K562 (cell line): ENCODE data around the gene RBM28. TPM values are rescaled to one million over a fixed set of nuclear protein-coding genes. Genes with fewer than 3 reads are reported as not detected.

ENCODE experiments used
- ATAC-seq: fragments of 200-7000 bp; cut with Tn5 transposase; 3 replicates; pipeline ENCODE4 v1.9.1; 2020; ENCODE audit warnings: moderate library complexity
- BruUV-seq: library from RNA; stranded (reverse); fragments of 400-500 nt; replicated peaks from 2 replicates; lab custom pipeline; 2021; lab: Mats Ljungman, UMichigan
- CTCF ChIA-PET: fragments of 300-600 bp; formaldehyde crosslinking; extraction: SDS; loops from one replicate; lab custom pipeline; 2021; ENCODE audit warnings: low intra/inter-chr PET ratio; lab: Yijun Ruan, JAX
- POLR2A ChIA-PET: fragments of 300-600, 350-650 bp; sonication (Branson Sonifier 250); formaldehyde crosslinking; extraction: SDS; loops from one replicate; lab custom pipeline; 2021; ENCODE audit warnings: antibody characterized with exemption, inconsistent platforms; lab: Yijun Ruan, JAX
- DNase-seq, 4 experiments: peaks; one replicate each; pipeline versions ENCODE4 v3.0.0 to v3.0.0-alpha.2; 2011 to 2018; ENCODE audit warnings: low spot score in 3 of 4, mixed read lengths in 3 of 4; ENCODE audit errors: extremely low read depth in 1 of 4
- FAIRE-seq: peaks from 2 replicates; lab custom pipeline; 2011; peaks lifted over from hg19 to GRCh38; lab: Jason Lieb, UNC
- H2AFZ ChIP-seq: 2 replicates; pipeline ENCODE4 v1.6.0; 2011; ENCODE audit warnings: low read depth, low read length, control low read depth, inconsistent platforms
- H3K27ac ChIP-seq: fragments of 200-600 bp; 3 replicates; pipeline ENCODE4 v1.8.0; 2011; ENCODE audit warnings: low read depth, mild to moderate bottlenecking, control low read depth, inconsistent platforms, low read length, moderate library complexity, mixed read lengths; ENCODE audit errors: extremely low read depth
- H3K27me3 ChIP-seq, 2 experiments: fragments of 300-600 bp in 1 of 2; 2 replicates in 1 of 2; 3 replicates in 1 of 2; pipeline versions ENCODE4 v1.6.0 to v1.8.0; 2011; ENCODE audit warnings: inconsistent platforms in 2 of 2, low read length in 2 of 2, mild to moderate bottlenecking in 1 of 2, mixed read lengths in 1 of 2, moderate library complexity in 1 of 2; ENCODE audit not compliant: control insufficient read depth in 2 of 2, insufficient read depth in 2 of 2
- H3K36me3 ChIP-seq: fragments of 300-600 bp; 3 replicates; pipeline ENCODE4 v1.8.0; 2011; ENCODE audit warnings: mild to moderate bottlenecking, low read length, inconsistent platforms; ENCODE audit not compliant: control insufficient read depth, insufficient read depth
- H3K4me1 ChIP-seq, 2 experiments: fragments of 200-600 bp in 1 of 2; replicated peaks in 1 of 2; 2 replicates in 1 of 2; 3 replicates in 1 of 2; pipeline versions ENCODE4 v1.5.1 to v1.8.0; 2011; ENCODE audit warnings: inconsistent platforms in 2 of 2, low read length in 2 of 2, mild to moderate bottlenecking in 1 of 2, mixed read lengths in 1 of 2, moderate library complexity in 1 of 2; ENCODE audit not compliant: control insufficient read depth in 2 of 2, insufficient read depth in 2 of 2
- H3K4me2 ChIP-seq: 2 replicates; pipeline ENCODE4 v1.6.1; 2011; ENCODE audit warnings: low read length, control low read depth, inconsistent platforms, mixed read lengths; ENCODE audit not compliant: insufficient read depth
- H3K4me3 ChIP-seq: fragments of 200-600 bp; sonication (generic), shearing (Covaris generic); 2 replicates; pipeline ENCODE4 v1.5.1; 2016; ENCODE audit warnings: control low read depth, inconsistent platforms
- H3K79me2 ChIP-seq: fragments of 200-600 bp; 3 replicates; pipeline ENCODE4 v1.8.0; 2011; ENCODE audit warnings: low read length, inconsistent platforms; ENCODE audit not compliant: control insufficient read depth, insufficient read depth
- H3K9ac ChIP-seq, 2 experiments: 2 replicates each; pipeline versions ENCODE4 v1.6.0 to v1.6.1; 2011; ENCODE audit warnings: low read depth in 2 of 2, low read length in 2 of 2, control low read depth in 1 of 2, inconsistent platforms in 1 of 2, mild to moderate bottlenecking in 1 of 2, mixed read lengths in 1 of 2; ENCODE audit not compliant: insufficient read depth in 1 of 2
- H3K9me1 ChIP-seq: one replicate; pipeline ENCODE4 v1.6.0; 2011; ENCODE audit warnings: inconsistent platforms, mild to moderate bottlenecking, low read length, moderate library complexity; ENCODE audit not compliant: control insufficient read depth, insufficient read depth
- H3K9me3 ChIP-seq: replicated peaks from 2 replicates; pipeline ENCODE4 v1.5.1; 2011; ENCODE audit warnings: low read depth, low read length, inconsistent platforms; ENCODE audit not compliant: control insufficient read depth, insufficient read depth
- H4K20me1 ChIP-seq: replicated peaks from 2 replicates; pipeline ENCODE4 v1.6.1; 2011; ENCODE audit warnings: low read length, inconsistent platforms, mixed read lengths; ENCODE audit not compliant: control insufficient read depth, insufficient read depth
- DIDO1 ChIP-seq: fragments of 450-650 bp; IDR thresholded peaks from 2 replicates; pipeline ENCODE4 v1.6.1; 2016; ENCODE audit warnings: low read depth, missing biosample characterization, missing genetic modification characterization
- ELF1 ChIP-seq: fragments of 200-800 bp; sonication (Bioruptor generic); IDR thresholded peaks from 2 replicates; pipeline ENCODE4 v1.6.1; 2016; ENCODE audit warnings: missing genetic modification characterization, missing compliant biosample characterization
- ELF2 ChIP-seq: fragments of 250-450 bp; sonication (Bioruptor Pico); IDR thresholded peaks from 2 replicates; pipeline ENCODE4 v1.5.0; 2021; ENCODE audit warnings: mild to moderate bottlenecking
- FOS ChIP-seq: IDR thresholded peaks from 3 replicates; pipeline ENCODE4 v1.6.1; 2011; ENCODE audit not compliant: insufficient read length; ENCODE audit errors: extremely low read depth
- FOXM1 ChIP-seq, 2 experiments: fragments of 450-650 bp in 1 of 2; sonication (generic) in 1 of 2; formaldehyde crosslinking in 1 of 2; IDR thresholded peaks; 2 replicates each; pipeline versions ENCODE4 v1.6.1 to v1.9.0; 2017 to 2022; ENCODE audit warnings: low read depth in 2 of 2, mild to moderate bottlenecking in 2 of 2, missing genetic modification reagents in 1 of 2, moderate library complexity in 1 of 2
- GABPB2 ChIP-seq: fragments of 250-450 bp; sonication (Bioruptor Pico); conservative IDR thresholded peaks from 2 replicates; pipeline ENCODE4 v1.5.1; 2021; ENCODE audit warnings: mild to moderate bottlenecking
- L3MBTL2 ChIP-seq: fragments of 450-650 bp; IDR thresholded peaks from 2 replicates; pipeline ENCODE4 v1.6.1; 2016; ENCODE audit warnings: mild to moderate bottlenecking, moderate library complexity
- NFYB ChIP-seq: IDR thresholded peaks from 2 replicates; pipeline ENCODE4 v1.6.1; 2011; ENCODE audit warnings: mild to moderate bottlenecking, moderate library complexity; ENCODE audit not compliant: insufficient read length; ENCODE audit errors: extremely low read depth
- NR2C2 ChIP-seq, 2 experiments: fragments of 200-800 bp in 1 of 2; sonication (Bioruptor generic) in 1 of 2; sonication (generic) in 1 of 2; formaldehyde crosslinking in 1 of 2; IDR thresholded peaks; 2 replicates each; pipeline versions ENCODE4 v1.6.1 to v1.8.0; 2016 to 2022; ENCODE audit warnings: mild to moderate bottlenecking in 1 of 2, missing compliant biosample characterization in 1 of 2, missing genetic modification characterization in 1 of 2, missing genetic modification reagents in 1 of 2
- OTX1 ChIP-seq: fragments of 450-650 bp; formaldehyde crosslinking; IDR thresholded peaks from 2 replicates; pipeline ENCODE4 v1.4.0; 2022; ENCODE audit warnings: mild to moderate bottlenecking
- RBM25 ChIP-seq: fragments of 200-400 bp; formaldehyde crosslinking; IDR thresholded peaks from 2 replicates; pipeline ENCODE4 v1.6.1; 2018; ENCODE audit warnings: low read length, low read depth, moderate library complexity; ENCODE audit not compliant: severe bottlenecking
- SAFB ChIP-seq: fragments of 200-400 bp; formaldehyde crosslinking; IDR thresholded peaks from 2 replicates; pipeline ENCODE4 v1.6.1; 2017; ENCODE audit warnings: low read depth, low read length, borderline replicate concordance
- TARDBP ChIP-seq: fragments of 450-650 bp; IDR thresholded peaks from 2 replicates; pipeline ENCODE4 v1.6.1; 2016
- TRIM28 ChIP-seq: fragments of 450-650 bp; IDR thresholded peaks from 2 replicates; pipeline ENCODE4 v1.6.1; 2017
- WGBS: fragments of 100-300 bp; shearing (Covaris generic); methylation state at CpG from one replicate; pipeline ENCODE4 v1.1.6; 2016; ENCODE audit warnings: low coverage, mixed read lengths; ENCODE audit not compliant: insufficient coverage; ENCODE audit errors: missing lambda C conversion rate; 5-methylcytosine and 5-hydroxymethylcytosine counted together
- in situ Hi-C: fragments of 300-500 bp; cut with MboI; formaldehyde crosslinking; loops from 4 replicates; pipeline ENCODE4 v1.15.0; 2018; ENCODE audit warnings: inconsistent platforms, mixed read lengths
- intact Hi-C: fragments of 100-400 bp; cut with micrococcal nuclease; formaldehyde crosslinking; loops from 2 replicates; pipeline ENCODE4 v1.14.2; 2022
- polyA plus RNA-seq, 8 experiments: library from polyadenylated mRNA; depleted of rRNA in 4 of 8; stranded (reverse) in 5 of 8; unstranded in 3 of 8; fragments of >200 nt; fragmentation: Nextera tagmentation in 2 of 8; fragmentation: Illumina TruSeq in 1 of 8; extraction: Ambion mirVana in 2 of 8; extraction: Trizol in 1 of 8; gene quantifications; 2 replicates each; pipeline versions ENCODE4 v1.2.1 to v1.2.3, GENCODE V29; 2011 to 2014; ENCODE audit warnings: inconsistent platforms in 1 of 8, missing spikeins in 1 of 8
- total RNA-seq, 7 experiments: library from RNA; depleted of rRNA in 6 of 7; stranded (reverse); fragments of >200 nt in 6 of 7; fragmentation: Illumina TruSeq in 2 of 7; extraction: Trizol in 2 of 7; gene quantifications; 2 replicates each; pipeline versions ENCODE4 v1.2.1 to v1.2.3, GENCODE V29; 2011 to 2021; ENCODE audit warnings: low replicate concordance in 1 of 7
- TF ChIP-seq, protein P1 (sequence below): fragments of 450-650 bp; IDR thresholded peaks from 2 replicates; pipeline ENCODE4 v1.6.1; 2016; ENCODE audit warnings: missing biosample characterization, missing genetic modification characterization
- TF ChIP-seq, protein P2 (sequence below): sonication (generic); formaldehyde crosslinking; IDR thresholded peaks from 2 replicates; pipeline ENCODE4 v1.5.0; 2020; ENCODE audit warnings: missing genetic modification reagents

RBM28 gene
- total and polyA plus RNA-seq, 9 of the 15 experiments (the other 6 are each of a cell fraction or from before 2014, with no cell fraction given): 65.8 to 213 (median 138) TPM

DNA sequence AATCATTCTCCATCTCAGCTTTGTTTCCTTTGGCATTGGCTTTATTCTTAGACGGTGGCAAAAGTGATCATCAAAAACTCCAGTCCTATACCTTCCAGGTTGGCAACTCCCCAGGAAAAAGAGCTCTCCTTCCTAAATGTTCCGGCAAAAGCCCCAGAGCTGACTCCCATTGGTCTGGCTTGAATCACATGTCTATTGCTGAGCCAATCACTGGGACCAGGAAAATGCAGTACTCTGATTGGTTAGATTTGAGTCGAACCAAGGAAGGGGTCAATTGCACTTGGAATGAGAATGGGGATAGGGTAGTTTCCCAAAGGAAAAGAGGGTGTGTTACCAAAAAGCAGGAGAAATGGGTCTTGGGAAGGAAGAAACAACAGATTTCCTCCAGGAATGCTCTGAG, 80.3 kb downstream of the RBM28 start:
- FAIRE-seq (peak; percentile 70), DNase-seq (peak; percentile 35 to 91 (median 88)), ATAC-seq (peak; percentile 67)
- H4K20me1 ChIP-seq: no peaks in the 10 kb centered on the region
- H3K9ac ChIP-seq: no peak overlapping the region
- H3K4me2 ChIP-seq: peak overlapping the region; percentile 46
- in situ Hi-C loops (no loop called here), intact Hi-C loops (no loop called here)
- H3K27ac ChIP-seq: no peak overlapping the region
- 10% methylated on average over 3 of the region's 3 CpGs for WGBS
- H3K4me1 ChIP-seq: peaks cover 14 to 15% of the 10 kb centered on the region in 2 experiments
- POLR2A ChIA-PET: interaction anchor here (1.2 to 1.4 kb wide), 2 partner anchors 9 to 14 kb away, joined by 4 read pairs; no protein-coding TSS in a partner anchor
- H3K27me3 ChIP-seq: peaks cover 6 to 41% of the 10 kb centered on the region in 2 experiments; a peak in 4 of 5 replicates
- BruUV-seq: no TSS peak
- H3K9me3 ChIP-seq: no peaks in the 10 kb centered on the region
- no peaks in the 10 kb centered on the region for H3K79me2 ChIP-seq
- no peaks in the 10 kb centered on the region for H3K36me3 ChIP-seq
- H3K4me3 ChIP-seq: peak overlapping the region; percentile 8; the same call in 1 of the 2 replicates
- CTCF ChIA-PET: no interaction called here
- peak overlapping the region; percentile 60 for H2AFZ ChIP-seq
- H3K9me1 ChIP-seq: no peaks in the 10 kb centered on the region
- no peak for TF ChIP-seq TARDBP
- TF ChIP-seq, protein P1, sequence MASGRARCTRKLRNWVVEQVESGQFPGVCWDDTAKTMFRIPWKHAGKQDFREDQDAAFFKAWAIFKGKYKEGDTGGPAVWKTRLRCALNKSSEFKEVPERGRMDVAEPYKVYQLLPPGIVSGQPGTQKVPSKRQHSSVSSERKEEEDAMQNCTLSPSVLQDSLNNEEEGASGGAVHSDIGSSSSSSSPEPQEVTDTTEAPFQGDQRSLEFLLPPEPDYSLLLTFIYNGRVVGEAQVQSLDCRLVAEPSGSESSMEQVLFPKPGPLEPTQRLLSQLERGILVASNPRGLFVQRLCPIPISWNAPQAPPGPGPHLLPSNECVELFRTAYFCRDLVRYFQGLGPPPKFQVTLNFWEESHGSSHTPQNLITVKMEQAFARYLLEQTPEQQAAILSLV (tag): no peak
- peak; percentile 82 for TF ChIP-seq FOS
- TF ChIP-seq RBM25: peak; percentile 90
- peak; percentile 27; the same call in 1 of the 2 replicates for TF ChIP-seq FOXM1 (IDR thresholded peaks at IDR 0.05; ENCODE audit: low read depth)
- TF ChIP-seq FOXM1 (CRISPR knock-in tag; IDR thresholded peaks at IDR 0.05; ENCODE audit: low read depth): no peak
- TF ChIP-seq SAFB: no peak
- peak; percentile 64 for TF ChIP-seq ELF1 (tag)
- TF ChIP-seq TRIM28: peak; percentile 25; the same call in 1 of the 2 replicates
- TF ChIP-seq NFYB: peak; percentile 94
- 0 out of 2 replicates have a peak, but pooled peaks have one; percentile 47 for TF ChIP-seq DIDO1 (tag)
- TF ChIP-seq, protein P2, sequence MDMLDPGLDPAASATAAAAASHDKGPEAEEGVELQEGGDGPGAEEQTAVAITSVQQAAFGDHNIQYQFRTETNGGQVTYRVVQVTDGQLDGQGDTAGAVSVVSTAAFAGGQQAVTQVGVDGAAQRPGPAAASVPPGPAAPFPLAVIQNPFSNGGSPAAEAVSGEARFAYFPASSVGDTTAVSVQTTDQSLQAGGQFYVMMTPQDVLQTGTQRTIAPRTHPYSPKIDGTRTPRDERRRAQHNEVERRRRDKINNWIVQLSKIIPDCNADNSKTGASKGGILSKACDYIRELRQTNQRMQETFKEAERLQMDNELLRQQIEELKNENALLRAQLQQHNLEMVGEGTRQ (CRISPR knock-in tag): peak; percentile 92
- no peak for TF ChIP-seq ELF2 (CRISPR knock-in tag)
- no peak for TF ChIP-seq NR2C2 (CRISPR knock-in tag; IDR thresholded peaks at IDR 0.05)
- peak; percentile 44 for TF ChIP-seq NR2C2 (tag; IDR thresholded peaks at IDR 0.05)
- peak; percentile 42 for TF ChIP-seq L3MBTL2
- TF ChIP-seq OTX1 (CRISPR knock-in tag): no peak
- TF ChIP-seq GABPB2 (CRISPR knock-in tag): 0 out of 2 replicates have a peak, but pooled peaks have one; percentile 73
